Body of pancreas (tissue), 4 donors: Measurements from ENCODE around the gene CEMIP2. TPM values are rescaled to one million over a fixed set of nuclear protein-coding genes. Genes with fewer than 3 reads are reported as not detected.
A peak's percentile ranks its signal among the peaks of the same experiment; 100 is the strongest.

Source experiments
- ATAC-seq: fragments of 150-250 bp; one replicate; pipeline ENCODE4 v1.9.1; 2016
- DNase-seq, 4 donors: peaks; one replicate each; pipeline ENCODE4 v3.0.0-alpha.2; 2019
- H3K27ac ChIP-seq, 4 donors: fragments of 200-600 bp; sonication (generic); 1 replicate in 3 of 4; 2 replicates in 1 of 4; pipeline versions ENCODE4 v1.5.1 to v1.6.1; 2016 to 2019; ENCODE audit warnings: mild to moderate bottlenecking in 1 of 4, mixed read lengths in 1 of 4, moderate library complexity in 1 of 4
- H3K27me3 ChIP-seq, 2 donors: fragments of 200-600 bp; sonication (generic); one replicate each; pipeline ENCODE4 v1.6.0; 2016; ENCODE audit warnings: mild to moderate bottlenecking in 1 of 2
- H3K36me3 ChIP-seq, 2 donors: fragments of 200-600 bp; sonication (generic); replicated peaks in 1 of 2; 2 replicates each; pipeline ENCODE4 v1.5.1; 2016; ENCODE audit warnings: low read depth in 2 of 2; ENCODE audit not compliant: insufficient read depth in 1 of 2
- H3K4me1 ChIP-seq: fragments of 200-600 bp; sonication (generic); one replicate; pipeline ENCODE4 v1.6.0; 2016
- H3K4me3 ChIP-seq, 2 donors: fragments of 200-600 bp; sonication (generic); 1 replicate in 1 of 2; 2 replicates in 1 of 2; pipeline ENCODE4 v1.5.1; 2016 to 2019
- H3K9me3 ChIP-seq, 3 donors: fragments of 200-600 bp; sonication (generic); 1 replicate in 2 of 3; 2 replicates in 1 of 3; pipeline ENCODE4 v1.5.1; 2016
- POLR2A ChIP-seq, 3 donors: fragments of 450-650 bp; IDR thresholded peaks; one replicate each; pipeline ENCODE4 v1.6.1; 2016; ENCODE audit warnings: antibody characterized with exemption in 3 of 3, mild to moderate bottlenecking in 2 of 3
- WGBS, 2 donors: methylation state at CpG; one replicate each; pipeline ENCODE4 v1.1.5; 2017; 5-methylcytosine and 5-hydroxymethylcytosine counted together
- intact Hi-C: fragments of 100-400 bp; cut with DNase I; formaldehyde crosslinking; loops from one replicate; pipeline ENCODE4 v1.15.1; 2023
- total RNA-seq, 2 donors: library from RNA; depleted of rRNA; stranded (reverse); fragments of >200 nt; gene quantifications; one replicate each; pipeline ENCODE4 v1.1.0, GENCODE V29; 2016
- TF ChIP-seq, protein P1 (sequence below), 7 experiments: fragments of 450-650 bp in 4 of 7; fragments of 200-600 bp in 3 of 7; sonication (generic) in 3 of 7; IDR thresholded peaks; one replicate each; pipeline ENCODE4 v1.5.1; 2016 to 2019; ENCODE audit warnings: antibody characterized with exemption in 7 of 7

CEMIP2 gene
- total RNA-seq, 2 donors from 2014 or later, result 28.3 to 33.0 TPM

DNA sequence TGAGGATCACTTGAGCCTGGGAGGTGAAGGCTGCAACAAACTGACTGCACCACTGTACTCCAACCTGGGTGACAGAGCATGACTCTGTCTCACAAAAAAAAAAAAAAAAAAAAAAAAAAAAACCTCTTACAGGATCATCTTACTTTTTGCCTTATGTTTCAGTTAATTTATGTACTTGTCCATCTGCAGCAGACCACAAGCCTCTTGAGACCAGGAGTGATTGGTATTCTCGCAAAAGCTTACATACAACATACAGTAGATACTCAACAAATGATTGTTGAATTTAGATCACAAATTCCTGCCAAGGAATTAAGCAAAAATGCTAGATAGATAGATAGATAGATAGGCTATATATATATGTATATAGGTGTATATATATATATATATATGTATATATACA lies 12.4 kb downstream of the CEMIP2 start:
- TF ChIP-seq, protein P1, sequence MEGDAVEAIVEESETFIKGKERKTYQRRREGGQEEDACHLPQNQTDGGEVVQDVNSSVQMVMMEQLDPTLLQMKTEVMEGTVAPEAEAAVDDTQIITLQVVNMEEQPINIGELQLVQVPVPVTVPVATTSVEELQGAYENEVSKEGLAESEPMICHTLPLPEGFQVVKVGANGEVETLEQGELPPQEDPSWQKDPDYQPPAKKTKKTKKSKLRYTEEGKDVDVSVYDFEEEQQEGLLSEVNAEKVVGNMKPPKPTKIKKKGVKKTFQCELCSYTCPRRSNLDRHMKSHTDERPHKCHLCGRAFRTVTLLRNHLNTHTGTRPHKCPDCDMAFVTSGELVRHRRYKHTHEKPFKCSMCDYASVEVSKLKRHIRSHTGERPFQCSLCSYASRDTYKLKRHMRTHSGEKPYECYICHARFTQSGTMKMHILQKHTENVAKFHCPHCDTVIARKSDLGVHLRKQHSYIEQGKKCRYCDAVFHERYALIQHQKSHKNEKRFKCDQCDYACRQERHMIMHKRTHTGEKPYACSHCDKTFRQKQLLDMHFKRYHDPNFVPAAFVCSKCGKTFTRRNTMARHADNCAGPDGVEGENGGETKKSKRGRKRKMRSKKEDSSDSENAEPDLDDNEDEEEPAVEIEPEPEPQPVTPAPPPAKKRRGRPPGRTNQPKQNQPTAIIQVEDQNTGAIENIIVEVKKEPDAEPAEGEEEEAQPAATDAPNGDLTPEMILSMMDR (IDR thresholded peaks at IDR 0.05), result no peak
- TF ChIP-seq POLR2A (IDR thresholded peaks at IDR 0.05), result no peak
- ATAC-seq, result no peak
- H3K4me1 ChIP-seq, result peaks cover 49% of the 10 kb centered on the region
- H3K4me3 ChIP-seq, result no peak overlapping the region
- H3K27ac ChIP-seq, result no peak overlapping the region
- H3K36me3 ChIP-seq, result no peaks in the 10 kb centered on the region
- intact Hi-C loops, result no loop called here
- H3K27me3 ChIP-seq, result no peaks in the 10 kb centered on the region
- WGBS, 2 donors, result 89 to 100% methylated on average over 1 of the region's 1 CpG
- no peak for DNase-seq
- H3K9me3 ChIP-seq, result no peaks in the 10 kb centered on the region

DNA sequence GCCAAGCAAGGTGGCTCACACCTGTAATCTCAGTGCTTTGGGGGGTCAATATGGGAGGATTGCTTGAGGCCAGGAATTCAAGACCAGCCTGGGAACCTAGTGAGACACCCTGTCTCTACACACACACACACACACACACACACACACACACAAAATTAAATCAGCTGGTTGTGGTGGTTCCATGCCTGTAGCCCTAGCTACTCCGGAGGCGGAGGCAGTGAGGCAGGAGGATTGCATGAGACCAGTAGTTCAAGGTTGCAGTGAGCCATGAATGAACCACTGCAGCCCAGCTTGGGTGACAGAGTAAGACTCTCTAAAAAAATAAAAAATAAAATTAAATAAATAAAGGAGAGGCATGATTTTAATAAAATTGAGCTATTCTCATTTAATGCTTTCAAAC lies 13.1 kb downstream of the CEMIP2 start:
- Histone ChIP-seq H3K9me3 (no peaks in the 10 kb centered on the region), H3K36me3 (no peaks in the 10 kb centered on the region), H3K27ac (peak overlapping the region in 1 of 4 donors; percentile 22), H3K27me3 (no peaks in the 10 kb centered on the region), H3K4me3 (no peak overlapping the region), H3K4me1 (peaks cover 42% of the 10 kb centered on the region)
- DNase-seq, result no peak
- no peak for ATAC-seq
- WGBS, 2 donors, result 86 to 100% methylated on average over 2 of the region's 2 CpGs
- intact Hi-C loops, result no loop called here
- TF ChIP-seq, protein P1 (IDR thresholded peaks at IDR 0.05), result no peak
- no peak for TF ChIP-seq POLR2A (IDR thresholded peaks at IDR 0.05)

DNA sequence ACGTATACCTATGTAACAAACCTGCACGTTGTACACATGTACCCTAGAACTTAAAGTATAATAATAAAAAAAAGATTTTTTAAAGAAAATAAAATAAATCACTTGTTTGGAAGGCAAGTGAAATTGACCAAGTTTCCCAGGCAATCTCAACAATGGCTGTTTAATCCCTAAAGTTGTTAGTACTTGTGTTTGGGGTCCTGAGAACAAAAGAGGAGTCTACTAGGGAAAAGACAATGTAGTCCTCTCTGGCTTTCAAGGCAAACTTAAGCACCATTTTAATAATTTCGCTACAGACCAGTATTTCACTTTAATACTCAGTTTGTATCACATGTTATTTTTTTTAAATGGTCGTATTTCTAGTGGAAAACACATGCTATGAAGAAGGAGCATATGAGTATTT lies 14.2 kb downstream of the CEMIP2 start:
- 91 to 93% methylated on average over 4 of the region's 4 CpGs for WGBS, 2 donors
- TF ChIP-seq, protein P1 (IDR thresholded peaks at IDR 0.05), result no peak
- no peak for TF ChIP-seq POLR2A (IDR thresholded peaks at IDR 0.05)

DNA sequence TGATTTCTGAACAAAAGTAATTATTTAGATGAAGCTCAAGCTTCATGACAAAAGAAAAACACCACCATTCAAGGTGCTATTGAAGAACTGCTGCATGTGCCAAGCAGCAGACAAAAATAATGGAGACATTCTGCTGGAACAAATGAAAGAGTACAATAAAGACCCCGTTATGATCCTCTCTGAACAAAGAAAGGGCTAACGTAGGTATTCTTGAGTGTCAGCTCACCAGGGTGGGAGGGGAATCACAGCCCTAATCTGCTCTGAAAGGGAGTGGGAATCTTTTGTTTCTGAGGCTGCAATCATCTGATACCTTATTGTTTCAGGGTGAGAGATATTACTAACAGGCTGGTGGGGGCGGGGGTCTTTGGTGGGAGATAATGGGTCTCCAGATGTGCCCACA lies 15.4 kb downstream of the CEMIP2 start:
- Histone ChIP-seq H3K27me3 (no peaks in the 10 kb centered on the region), H3K27ac (no peak overlapping the region), H3K4me1 (peaks cover 34% of the 10 kb centered on the region), H3K36me3 (no peaks in the 10 kb centered on the region), H3K9me3 (no peaks in the 10 kb centered on the region), H3K4me3 (no peak overlapping the region)
- ATAC-seq, result no peak
- TF ChIP-seq, protein P1 (IDR thresholded peaks at IDR 0.05), result no peak
- no peak for TF ChIP-seq POLR2A (IDR thresholded peaks at IDR 0.05)
- DNase-seq, result no peak
- intact Hi-C loops, result no loop called here
- 69 to 81% methylated on average over 3 of the region's 3 CpGs for WGBS, 2 donors

More for the DNA sequence above, 14.2 kb downstream of the CEMIP2 start:
- Histone ChIP-seq H3K27ac (no peak overlapping the region), H3K9me3 (no peaks in the 10 kb centered on the region), H3K27me3 (no peaks in the 10 kb centered on the region), H3K4me1 (peaks cover 41% of the 10 kb centered on the region), H3K36me3 (no peaks in the 10 kb centered on the region), H3K4me3 (no peak overlapping the region)
- ATAC-seq (no peak), DNase-seq (no peak)
- intact Hi-C loops, result no loop called here

DNA sequence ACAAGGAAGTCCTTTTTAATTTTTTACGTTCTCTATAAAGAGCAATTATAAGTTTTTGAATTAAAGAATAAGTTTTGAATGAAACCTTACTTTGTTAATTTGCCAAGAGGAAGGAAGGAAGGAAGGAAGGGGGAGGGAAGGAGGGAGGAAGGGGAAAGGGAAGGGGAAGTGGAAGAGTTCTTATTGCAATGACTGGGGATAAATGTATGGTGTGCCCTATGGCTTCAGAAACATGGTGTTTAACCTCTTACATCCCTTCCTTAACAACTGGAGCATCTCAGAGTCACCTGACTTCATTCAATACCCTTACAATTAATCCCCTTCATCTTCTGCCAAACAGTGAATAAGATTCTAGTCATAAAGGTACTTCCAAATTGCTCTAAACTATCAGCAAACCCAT lies 16.0 kb downstream of the CEMIP2 start:
- Histone ChIP-seq H3K27ac (peak overlapping the region in 1 of 4 donors; percentile 41), H3K4me3 (no peak overlapping the region), H3K9me3 (no peaks in the 10 kb centered on the region), H3K36me3 (no peaks in the 10 kb centered on the region), H3K4me1 (peaks cover 28% of the 10 kb centered on the region), H3K27me3 (no peaks in the 10 kb centered on the region)
- intact Hi-C loops, result no loop called here
- ATAC-seq, result no peak
- 38 to 77% methylated on average over 1 of the region's 1 CpG for WGBS, 2 donors
- DNase-seq, result no peak
- TF ChIP-seq, protein P1 (IDR thresholded peaks at IDR 0.05), result no peak
- TF ChIP-seq POLR2A (IDR thresholded peaks at IDR 0.05), result no peak
